Osteoblast (primary cell): Measurements from ENCODE around the gene GRIA4. TPM values are rescaled to one million over a fixed set of nuclear protein-coding genes. Genes with fewer than 3 reads are reported as not detected.
"Not testable (repeated sequence)": the region's sequence is repeated elsewhere in the genome, so short reads cannot be mapped to it uniquely, and the experiment has no call there.

Experiments used
- DNase-seq: peaks from one replicate; pipeline ENCODE4 v3.0.0; 2011; ENCODE audit warnings: low spot score, mixed read lengths; ENCODE audit not compliant: insufficient read length; ENCODE audit errors: missing footprints
- H2AFZ ChIP-seq: 2 replicates; pipeline ENCODE4 v1.6.0; 2011; ENCODE audit warnings: mild to moderate bottlenecking, low read length
- H3K27ac ChIP-seq: 2 replicates; pipeline ENCODE4 v1.5.1; 2011; ENCODE audit warnings: mild to moderate bottlenecking, low read depth, low read length, moderate library complexity
- H3K27me3 ChIP-seq: 2 replicates; pipeline ENCODE4 v1.6.0; 2012; ENCODE audit warnings: mild to moderate bottlenecking, control low read depth, inconsistent platforms, low read length, moderate library complexity; ENCODE audit not compliant: insufficient read depth
- H3K36me3 ChIP-seq: 2 replicates; pipeline ENCODE4 v1.5.1; 2011; ENCODE audit warnings: mild to moderate bottlenecking, low read length, control low read depth, moderate library complexity; ENCODE audit not compliant: insufficient read depth
- H3K4me1 ChIP-seq: 2 replicates; pipeline ENCODE4 v1.5.1; 2011; ENCODE audit warnings: mild to moderate bottlenecking, low read length, control low read depth, moderate library complexity; ENCODE audit not compliant: insufficient read depth
- H3K4me2 ChIP-seq: 2 replicates; pipeline ENCODE4 v1.6.0; 2011; ENCODE audit warnings: mild to moderate bottlenecking, low read length; ENCODE audit not compliant: insufficient read depth
- H3K4me3 ChIP-seq: fragments of 200-600 bp; sonication (generic); 3 replicates; pipeline ENCODE4 v1.5.1; 2012; ENCODE audit warnings: mild to moderate bottlenecking, low read length, inconsistent platforms; ENCODE audit not compliant: insufficient read depth
- H3K79me2 ChIP-seq: 2 replicates; pipeline ENCODE4 v1.6.0; 2012; ENCODE audit warnings: mild to moderate bottlenecking, low read length, control low read depth, inconsistent platforms; ENCODE audit not compliant: insufficient read depth
- H3K9me3 ChIP-seq: 2 replicates; pipeline ENCODE4 v1.5.1; 2011; ENCODE audit warnings: low read depth, low read length, control low read depth
- H4K20me1 ChIP-seq: 2 replicates; pipeline ENCODE4 v1.6.0; 2012; ENCODE audit warnings: mild to moderate bottlenecking, low read length, control low read depth; ENCODE audit not compliant: insufficient read depth
- total RNA-seq: library from RNA; depleted of rRNA; stranded (reverse); fragments of >200 nt; gene quantifications from 2 replicates; pipeline ENCODE4 v1.2.3, GENCODE V29; 2012
- TF ChIP-seq, protein P1 (sequence below): IDR thresholded peaks from 2 replicates; pipeline ENCODE4 v1.5.1; 2011; ENCODE audit warnings: mild to moderate bottlenecking, low read depth, low read length, moderate library complexity; ENCODE audit errors: extremely low read depth

The GRIA4 gene
- total RNA-seq, 1 donor: not detected

GRCh38 chr11:105763594-105763993 is 153.7 kb downstream of the GRIA4 start:
- H3K27ac ChIP-seq: no peak overlapping the region
- no peak for DNase-seq
- no peak overlapping the region for H2AFZ ChIP-seq
- no peaks in the 10 kb centered on the region for H3K36me3 ChIP-seq
- no peak overlapping the region for H3K4me3 ChIP-seq
- H4K20me1 ChIP-seq: no peaks in the 10 kb centered on the region
- H3K4me2 ChIP-seq: no peak overlapping the region
- H3K4me1 ChIP-seq: no peaks in the 10 kb centered on the region
- TF ChIP-seq, protein P1, sequence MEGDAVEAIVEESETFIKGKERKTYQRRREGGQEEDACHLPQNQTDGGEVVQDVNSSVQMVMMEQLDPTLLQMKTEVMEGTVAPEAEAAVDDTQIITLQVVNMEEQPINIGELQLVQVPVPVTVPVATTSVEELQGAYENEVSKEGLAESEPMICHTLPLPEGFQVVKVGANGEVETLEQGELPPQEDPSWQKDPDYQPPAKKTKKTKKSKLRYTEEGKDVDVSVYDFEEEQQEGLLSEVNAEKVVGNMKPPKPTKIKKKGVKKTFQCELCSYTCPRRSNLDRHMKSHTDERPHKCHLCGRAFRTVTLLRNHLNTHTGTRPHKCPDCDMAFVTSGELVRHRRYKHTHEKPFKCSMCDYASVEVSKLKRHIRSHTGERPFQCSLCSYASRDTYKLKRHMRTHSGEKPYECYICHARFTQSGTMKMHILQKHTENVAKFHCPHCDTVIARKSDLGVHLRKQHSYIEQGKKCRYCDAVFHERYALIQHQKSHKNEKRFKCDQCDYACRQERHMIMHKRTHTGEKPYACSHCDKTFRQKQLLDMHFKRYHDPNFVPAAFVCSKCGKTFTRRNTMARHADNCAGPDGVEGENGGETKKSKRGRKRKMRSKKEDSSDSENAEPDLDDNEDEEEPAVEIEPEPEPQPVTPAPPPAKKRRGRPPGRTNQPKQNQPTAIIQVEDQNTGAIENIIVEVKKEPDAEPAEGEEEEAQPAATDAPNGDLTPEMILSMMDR: no peak
- H3K9me3 ChIP-seq: no peaks in the 10 kb centered on the region
- no peaks in the 10 kb centered on the region for H3K79me2 ChIP-seq
- H3K27me3 ChIP-seq: no peaks in the 10 kb centered on the region

GRCh38 chr11:105767931-105768330 is 158.1 kb downstream of the GRIA4 start:
- TF ChIP-seq, protein P1: no peak
- H3K79me2 ChIP-seq: no peaks in the 10 kb centered on the region

GRCh38 chr11:105769627-105770026 is 159.8 kb downstream of the GRIA4 start:
- TF ChIP-seq, protein P1: no peak
- no peaks in the 10 kb centered on the region for H3K4me1 ChIP-seq
- H3K36me3 ChIP-seq: no peaks in the 10 kb centered on the region
- no peaks in the 10 kb centered on the region for H3K9me3 ChIP-seq
- H3K27ac ChIP-seq: no peak overlapping the region
- no peak overlapping the region for H3K4me2 ChIP-seq
- DNase-seq: no peak
- H3K79me2 ChIP-seq: no peaks in the 10 kb centered on the region
- H4K20me1 ChIP-seq: no peaks in the 10 kb centered on the region
- H3K4me3 ChIP-seq: no peak overlapping the region
- no peaks in the 10 kb centered on the region for H3K27me3 ChIP-seq
- no peak overlapping the region for H2AFZ ChIP-seq

More at GRCh38 chr11:105767931-105768330, 158.1 kb downstream of the GRIA4 start:
- Histone ChIP-seq H3K27ac (no peak overlapping the region), H3K4me3 (no peak overlapping the region), H3K4me1 (no peaks in the 10 kb centered on the region), H3K9me3 (no peaks in the 10 kb centered on the region), H2AFZ (no peak overlapping the region), H4K20me1 (no peaks in the 10 kb centered on the region), H3K4me2 (no peak overlapping the region), H3K36me3 (no peaks in the 10 kb centered on the region), H3K27me3 (no peaks in the 10 kb centered on the region)
- DNase-seq: no peak

DNA sequence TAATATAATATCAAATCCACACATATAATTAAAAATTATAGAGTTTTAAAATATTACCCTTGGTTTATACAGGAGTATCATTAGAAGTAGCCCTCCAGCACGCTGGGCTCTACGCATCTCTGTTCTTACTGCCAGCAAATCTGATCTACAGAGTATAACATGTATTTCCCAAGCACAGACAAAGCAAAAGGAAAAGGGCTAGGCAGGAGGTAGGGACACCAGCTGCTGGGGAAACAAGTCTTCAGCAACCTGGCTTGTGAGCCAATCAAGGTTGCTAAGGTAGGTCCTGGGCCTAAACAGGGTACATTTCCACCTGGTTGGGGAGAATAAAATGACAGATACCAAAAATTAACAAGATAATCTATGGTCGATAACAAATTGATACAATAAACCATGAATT is 163.6 kb downstream of the GRIA4 start:
- H3K79me2 ChIP-seq, H3K4me1 ChIP-seq, H3K4me3 ChIP-seq, H3K36me3 ChIP-seq, H3K4me2 ChIP-seq, DNase-seq, H3K27ac ChIP-seq, H2AFZ ChIP-seq, H3K9me3 ChIP-seq, H4K20me1 ChIP-seq, H3K27me3 ChIP-seq: not testable (repeated sequence)
